Effector memory CD4-positive, alpha-beta T cell (primary cell): ENCODE results near the gene PCDHGA7.
"Not testable (repeated sequence)": the region's sequence is repeated elsewhere in the genome, so short reads cannot be mapped to it uniquely, and the experiment has no call there.

Experiments used
- DNase-seq, 3 donors: peaks; one replicate each; pipeline ENCODE4 v3.0.0-alpha.2; 2020
- H3K27ac ChIP-seq: 2 replicates; pipeline ENCODE4 v1.7.0; 2013; ENCODE audit warnings: mild to moderate bottlenecking, low read length, moderate library complexity; ENCODE audit not compliant: insufficient read depth, poor library complexity, severe bottlenecking
- H3K27me3 ChIP-seq: replicated peaks from 2 replicates; pipeline ENCODE4 v1.7.0; 2013; ENCODE audit warnings: mild to moderate bottlenecking, low read length; ENCODE audit not compliant: insufficient read depth, control insufficient read depth, poor library complexity, severe bottlenecking
- H3K36me3 ChIP-seq: 2 replicates; pipeline ENCODE4 v1.7.0; 2013; ENCODE audit warnings: mild to moderate bottlenecking, low read length, moderate library complexity; ENCODE audit not compliant: control insufficient read depth, insufficient read depth
- H3K4me1 ChIP-seq: 2 replicates; pipeline ENCODE4 v1.7.0; 2013; ENCODE audit warnings: low read length, mild to moderate bottlenecking; ENCODE audit not compliant: control insufficient read depth, insufficient read depth, poor library complexity, severe bottlenecking
- H3K4me3 ChIP-seq: 2 replicates; pipeline ENCODE4 v1.7.0; 2013; ENCODE audit warnings: low read length, low read depth, mild to moderate bottlenecking; ENCODE audit not compliant: insufficient read depth, poor library complexity, severe bottlenecking
- H3K9me3 ChIP-seq: 2 replicates; pipeline ENCODE4 v1.7.0; 2013; ENCODE audit warnings: mild to moderate bottlenecking, low read length, moderate library complexity; ENCODE audit not compliant: control insufficient read depth

Gene PCDHGA7

DNA sequence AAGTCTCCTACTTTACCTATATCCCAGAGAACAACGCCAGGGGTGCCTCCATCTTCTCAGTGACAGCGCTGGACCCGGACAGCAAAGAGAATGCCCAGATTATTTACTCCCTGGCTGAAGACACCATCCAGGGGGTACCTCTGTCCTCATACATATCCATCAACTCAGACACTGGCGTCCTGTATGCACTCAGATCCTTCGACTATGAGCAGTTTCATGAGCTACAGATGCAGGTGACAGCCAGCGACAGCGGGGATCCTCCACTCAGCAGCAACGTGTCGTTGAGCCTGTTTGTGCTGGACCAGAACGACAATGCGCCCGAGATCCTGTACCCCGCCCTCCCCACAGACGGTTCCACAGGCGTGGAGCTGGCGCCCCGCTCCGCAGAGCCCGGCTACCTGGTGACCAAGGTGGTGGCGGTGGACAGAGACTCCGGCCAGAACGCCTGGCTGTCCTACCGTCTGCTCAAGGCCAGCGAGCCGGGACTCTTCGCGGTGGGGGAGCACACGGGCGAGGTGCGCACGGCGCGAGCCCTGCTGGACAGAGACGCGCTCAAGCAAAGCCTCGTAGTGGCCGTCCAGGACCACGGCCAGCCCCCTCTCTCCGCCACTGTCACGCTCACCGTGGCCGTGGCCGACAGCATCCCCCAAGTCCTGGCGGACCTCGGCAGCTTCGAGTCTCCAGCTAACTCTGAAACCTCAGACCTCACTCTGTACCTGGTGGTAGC is 32.2 kb downstream of the PCDHGA7 start:
- H3K27ac ChIP-seq, H3K9me3 ChIP-seq, H3K4me3 ChIP-seq, H3K4me1 ChIP-seq, DNase-seq, H3K36me3 ChIP-seq: not testable (repeated sequence)
- H3K27me3 ChIP-seq = peaks cover 61% of the 10 kb centered on the region

GRCh38 chr5:141415275-141415618 is 32.7 kb downstream of the PCDHGA7 start:
- DNase-seq, H3K9me3 ChIP-seq, H3K4me3 ChIP-seq, H3K27ac ChIP-seq, H3K4me1 ChIP-seq, H3K36me3 ChIP-seq: not testable (repeated sequence)
- peaks cover 63% of the 10 kb centered on the region for H3K27me3 ChIP-seq

- H3K4me3 ChIP-seq, H3K4me1 ChIP-seq, H3K27ac ChIP-seq, H3K36me3 ChIP-seq: not testable (repeated sequence)
- DNase-seq = peak in 1 of 3 donors; percentile 16
- Histone ChIP-seq H3K9me3 (peaks cover 17% of the 10 kb centered on the region), H3K27me3 (peaks cover 76% of the 10 kb centered on the region)
Measured at GRCh38 chr5:141417494-141418172, 35.1 kb downstream of the PCDHGA7 start, which contains the start of gene PCDHGB7. PCDHGB7 (plus strand) TSS chr5:141417677; CDS start chr5:141417860, 183 bp downstream.

- Histone ChIP-seq H3K4me3 (no peak overlapping the region), H3K36me3 (no peaks in the 10 kb centered on the region), H3K27ac (no peak overlapping the region), H3K9me3 (peaks cover 16% of the 10 kb centered on the region), H3K4me1 (peaks cover 3% of the 10 kb centered on the region), H3K27me3 (peaks cover 67% of the 10 kb centered on the region)
- DNase-seq = no peak
Measured at GRCh38 chr5:141419074-141419880, 36.7 kb downstream of the PCDHGA7 start.

GRCh38 chr5:141420855-141421488 is 38.4 kb downstream of the PCDHGA7 start, which contains the start of gene PCDHGA11:
PCDHGA11 (plus strand) TSS chr5:141421051; CDS start chr5:141421228, 177 bp downstream.
- H3K9me3 ChIP-seq = peaks cover 14% of the 10 kb centered on the region
- H3K36me3 ChIP-seq = no peaks in the 10 kb centered on the region
- no peak for DNase-seq
- H3K4me1 ChIP-seq = no peaks in the 10 kb centered on the region
- H3K4me3 ChIP-seq = peak within 1 kb of the TSS; percentile 37
- no peak within 1 kb of the TSS for H3K27ac ChIP-seq
- peaks cover 67% of the 10 kb centered on the region for H3K27me3 ChIP-seq

DNA sequence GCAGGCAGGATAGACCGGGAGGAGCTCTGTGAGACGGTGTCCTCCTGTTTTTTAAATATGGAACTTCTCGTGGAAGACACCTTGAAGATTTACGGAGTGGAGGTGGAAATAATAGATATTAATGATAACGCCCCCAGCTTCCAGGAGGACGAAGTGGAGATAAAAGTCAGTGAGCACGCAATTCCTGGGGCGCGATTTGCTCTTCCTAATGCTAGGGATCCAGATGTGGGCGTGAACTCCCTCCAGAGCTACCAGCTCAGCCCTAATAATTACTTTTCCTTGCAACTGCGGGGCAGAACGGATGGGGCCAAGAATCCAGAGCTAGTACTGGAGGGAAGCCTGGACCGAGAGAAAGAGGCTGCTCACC is 38.9 kb downstream of the PCDHGA7 start:
- DNase-seq = no peak
- H3K27ac ChIP-seq = no peak overlapping the region
- peaks cover 63% of the 10 kb centered on the region for H3K27me3 ChIP-seq
- H3K4me1 ChIP-seq = no peaks in the 10 kb centered on the region
- H3K4me3 ChIP-seq = no peak overlapping the region
- peaks cover 14% of the 10 kb centered on the region for H3K9me3 ChIP-seq
- H3K36me3 ChIP-seq = no peaks in the 10 kb centered on the region

DNA sequence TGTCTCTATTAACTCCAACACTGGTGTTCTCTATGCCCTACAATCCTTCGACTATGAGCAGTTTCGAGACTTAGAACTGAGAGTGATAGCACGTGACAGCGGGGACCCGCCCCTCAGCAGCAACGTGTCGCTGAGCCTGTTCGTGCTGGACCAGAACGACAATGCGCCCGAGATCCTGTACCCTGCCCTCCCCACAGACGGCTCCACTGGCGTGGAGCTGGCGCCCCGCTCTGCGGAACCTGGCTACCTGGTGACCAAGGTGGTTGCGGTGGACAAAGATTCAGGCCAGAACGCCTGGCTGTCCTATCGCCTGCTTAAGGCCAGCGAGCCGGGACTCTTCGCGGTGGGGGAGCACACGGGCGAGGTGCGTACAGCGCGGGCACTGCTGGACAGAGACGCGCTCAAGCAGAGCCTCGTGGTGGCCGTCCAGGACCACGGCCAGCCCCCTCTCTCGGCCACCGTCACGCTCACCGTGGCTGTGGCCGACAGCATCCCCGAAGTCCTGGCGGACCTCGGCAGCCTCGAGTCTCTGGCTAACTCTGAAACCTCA is 40.3 kb downstream of the PCDHGA7 start:
- H3K36me3 ChIP-seq = no peaks in the 10 kb centered on the region
- no peak overlapping the region for H3K27ac ChIP-seq
- H3K27me3 ChIP-seq = peaks cover 49% of the 10 kb centered on the region
- H3K9me3 ChIP-seq = peaks cover 14% of the 10 kb centered on the region
- H3K4me3 ChIP-seq = no peak overlapping the region
- no peaks in the 10 kb centered on the region for H3K4me1 ChIP-seq
- DNase-seq = no peak

- Histone ChIP-seq H3K36me3 (no peaks in the 10 kb centered on the region), H3K27me3 (peaks cover 25% of the 10 kb centered on the region), H3K27ac (no peak overlapping the region), H3K9me3 (peaks cover 11% of the 10 kb centered on the region), H3K4me3 (no peak overlapping the region), H3K4me1 (no peaks in the 10 kb centered on the region)
- DNase-seq = no peak
Measured at GRCh38 chr5:141427783-141428426, 45.4 kb downstream of the PCDHGA7 start.

GRCh38 chr5:141430332-141431113 is 48.0 kb downstream of the PCDHGA7 start, which contains the start of gene PCDHGA12:
PCDHGA12 (plus strand) TSS chr5:141430507; CDS start chr5:141430760, 253 bp downstream.
- H3K27ac ChIP-seq = no peak within 1 kb of the TSS
- peaks cover 11% of the 10 kb centered on the region for H3K9me3 ChIP-seq
- H3K4me1 ChIP-seq = no peaks in the 10 kb centered on the region
- DNase-seq = no peak
- H3K4me3 ChIP-seq = no peak within 1 kb of the TSS
- H3K27me3 ChIP-seq = peaks cover 18% of the 10 kb centered on the region
- H3K36me3 ChIP-seq = no peaks in the 10 kb centered on the region
